ENCODE data around the gene EMX1.

The EMX1 gene

DNA sequence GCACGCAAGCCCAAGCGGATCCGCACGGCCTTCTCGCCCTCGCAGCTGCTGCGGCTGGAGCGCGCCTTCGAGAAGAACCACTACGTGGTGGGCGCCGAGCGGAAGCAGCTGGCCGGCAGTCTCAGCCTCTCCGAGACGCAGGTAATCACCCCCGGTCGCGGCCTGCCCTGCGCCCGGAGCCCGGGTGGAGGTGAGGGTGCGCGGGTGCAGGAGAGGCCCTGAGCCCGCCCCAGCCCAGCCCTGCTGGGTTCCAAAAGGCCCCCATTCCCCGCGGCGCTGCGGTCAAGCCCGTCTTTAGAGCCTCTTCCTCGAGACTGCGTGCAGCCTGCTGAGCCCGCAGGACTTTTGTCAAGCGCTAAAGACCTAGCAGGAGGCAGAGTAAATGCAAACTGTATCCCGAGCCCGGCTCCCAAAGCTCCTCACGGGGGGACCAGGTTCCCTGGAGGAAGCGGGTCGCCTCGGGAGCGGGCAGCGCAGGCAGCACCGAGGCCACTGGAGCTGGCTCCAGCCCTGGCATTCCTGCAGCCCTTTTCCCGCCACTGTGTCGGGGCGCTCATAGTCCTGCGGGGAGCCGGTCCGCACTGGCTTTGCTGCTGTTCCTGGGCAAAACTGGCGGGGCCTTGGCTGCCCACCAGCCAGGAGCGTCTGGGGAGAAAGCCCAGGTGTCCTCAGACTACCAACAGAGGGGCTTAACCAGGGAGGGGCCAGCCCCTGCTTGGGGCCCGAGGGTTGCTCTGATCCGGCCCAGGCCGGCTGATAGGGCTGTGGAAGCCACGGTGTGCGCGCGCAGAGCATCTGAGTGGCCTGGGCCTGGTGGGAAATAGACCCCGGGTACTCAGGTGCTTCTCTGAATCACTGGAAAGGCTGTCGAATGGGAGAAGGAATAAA is 7.3 kb downstream of the EMX1 start:
- no peak for DNase-seq (ENCODE audit: low spot score)

DNA sequence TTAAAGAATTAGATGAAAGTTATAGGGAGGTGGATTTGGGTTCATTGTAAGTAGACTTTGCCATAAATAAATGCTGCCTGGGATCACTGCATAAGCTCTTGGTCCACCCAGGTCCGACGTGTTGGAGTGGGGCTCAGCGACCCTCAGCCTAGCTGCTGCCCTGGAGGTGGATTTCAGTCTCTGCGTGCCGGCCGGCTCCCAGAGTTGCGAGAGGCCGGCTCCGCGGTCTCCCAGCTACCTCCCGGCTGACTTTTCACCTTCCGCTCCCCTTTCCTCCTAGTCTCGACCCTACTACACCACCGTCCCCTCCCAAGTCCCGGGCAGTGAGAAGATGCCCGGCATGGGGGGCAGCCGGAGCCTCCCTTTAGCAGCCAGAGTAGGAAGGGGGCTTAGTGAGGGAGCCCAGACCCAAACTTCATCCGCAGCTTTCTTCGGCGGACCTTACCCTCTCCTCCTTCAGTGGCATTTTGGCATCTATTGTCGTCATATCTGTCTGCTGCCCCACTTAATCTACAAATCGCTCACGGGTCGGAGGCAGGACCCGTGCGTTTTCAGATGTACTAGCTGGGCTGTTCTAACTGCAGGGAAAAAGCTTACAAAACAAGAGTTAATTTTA is 8.1 kb downstream of the EMX1 start:
- no peak for DNase-seq (ENCODE audit: low spot score)

DNA sequence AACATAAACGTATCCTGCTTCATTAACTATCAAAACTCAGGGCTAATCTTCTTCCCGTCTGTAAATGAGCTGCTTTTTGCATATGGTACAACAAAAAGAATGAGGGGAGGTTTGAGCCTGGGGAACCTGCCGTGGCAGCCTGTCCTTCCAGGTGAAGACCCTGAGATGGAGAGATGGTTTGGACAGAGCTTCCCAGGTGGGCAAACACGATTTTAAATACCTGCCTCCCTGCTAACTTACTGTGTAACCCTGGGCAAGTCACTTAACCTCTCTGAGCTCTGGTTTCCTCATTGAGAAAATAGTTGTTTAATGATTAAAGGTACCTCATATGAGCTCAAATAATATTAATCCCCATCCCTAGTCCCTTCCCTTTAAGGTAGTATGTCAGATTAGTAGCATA is 9.0 kb downstream of the EMX1 start:
- DNase-seq (ENCODE audit: low spot score), result no peak

DNA sequence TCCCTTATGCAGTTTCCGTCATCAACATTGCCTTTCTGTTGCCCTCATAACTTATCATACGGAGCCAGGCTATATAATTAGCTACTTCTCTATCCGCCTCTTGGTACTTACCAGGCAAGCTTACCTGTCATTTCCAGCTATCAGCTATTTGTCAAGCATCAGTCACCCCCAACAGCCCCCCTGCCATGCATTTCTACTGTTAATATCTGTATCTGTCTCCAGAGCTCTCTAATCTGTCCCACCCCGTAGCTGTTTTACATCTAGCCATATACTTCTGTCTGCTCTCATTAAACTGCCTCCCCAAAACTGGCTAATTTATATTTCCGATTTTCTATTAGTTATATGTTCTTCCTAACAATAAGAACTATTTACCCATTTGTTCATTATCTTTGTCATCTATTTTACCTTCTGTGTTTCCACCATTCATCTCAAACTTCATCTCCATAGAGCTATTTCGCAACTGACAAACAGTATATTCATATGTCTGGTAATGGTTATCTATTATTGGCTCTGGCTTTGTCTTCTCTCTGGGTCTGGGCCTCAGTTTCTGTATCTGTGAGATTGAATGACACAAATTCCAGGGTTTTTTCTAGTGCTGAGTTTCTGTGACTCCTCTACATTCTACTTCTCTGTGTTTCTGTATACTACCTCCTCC is 9.6 kb downstream of the EMX1 start:
- DNase-seq (ENCODE audit: low spot score), result no peak

DNA sequence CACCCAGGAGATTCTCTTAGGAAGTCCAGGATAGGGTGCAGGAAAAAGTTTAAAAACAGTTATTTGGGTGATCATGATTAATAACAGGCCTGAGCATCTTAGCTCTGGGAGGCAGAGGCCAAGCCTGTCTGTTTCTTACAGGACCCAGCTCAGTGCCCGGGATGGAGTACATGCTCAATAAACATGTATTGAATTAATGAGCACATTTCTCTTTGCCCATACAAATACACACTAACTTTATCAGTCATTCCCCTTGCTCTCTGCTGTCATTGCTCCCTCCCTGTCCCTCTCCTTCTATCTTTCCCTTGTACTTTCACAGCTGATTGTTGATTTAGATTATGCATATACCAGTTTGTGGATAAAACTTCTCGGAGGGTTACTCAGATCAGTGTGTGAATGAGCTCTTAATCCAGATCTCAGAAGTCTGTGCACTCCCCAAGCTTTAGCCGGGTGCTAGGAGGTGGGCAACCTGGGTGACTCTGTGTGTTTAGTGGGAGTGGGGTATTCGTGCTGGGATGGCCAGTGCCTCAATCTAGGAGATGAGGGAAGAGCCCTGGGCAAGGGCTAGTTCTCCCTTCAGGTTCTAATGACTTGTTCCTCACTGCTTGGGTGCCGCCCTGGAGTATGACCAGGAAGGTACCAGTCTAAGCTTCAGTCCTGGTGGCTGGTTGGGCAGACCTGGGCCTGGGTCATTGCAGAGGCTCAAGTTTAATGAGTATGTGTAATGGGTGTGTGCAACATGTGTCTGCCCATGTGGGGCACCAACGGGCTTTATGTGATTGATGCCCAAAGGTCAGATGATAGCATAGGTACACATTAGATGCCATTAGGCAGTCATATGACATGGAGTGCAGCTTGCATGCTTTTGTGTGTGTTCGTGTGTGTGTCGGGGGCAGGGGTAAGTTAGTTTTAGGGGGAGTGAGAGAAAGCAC is 10.6 kb downstream of the EMX1 start:
- DNase-seq (ENCODE audit: low spot score), result no peak

DNA sequence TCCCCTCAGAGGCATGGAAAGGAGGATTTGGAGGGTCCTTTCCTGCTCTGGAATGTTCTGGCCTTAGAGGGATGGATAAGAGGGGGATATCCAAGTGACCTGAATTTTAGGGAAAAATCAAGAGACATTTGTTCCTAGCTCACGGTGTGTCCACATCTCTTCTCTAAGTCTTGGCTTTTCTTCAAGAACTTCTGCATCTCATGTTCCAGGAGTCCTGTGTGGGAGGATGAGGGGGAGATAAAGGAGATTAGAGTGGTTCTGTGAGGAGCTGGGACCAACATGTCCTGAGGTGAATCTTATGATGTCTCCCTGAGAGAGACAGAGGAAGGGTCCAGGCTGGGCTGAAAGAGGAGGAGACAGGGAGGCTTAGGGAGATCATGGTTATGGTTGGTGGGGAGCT is 11.7 kb downstream of the EMX1 start:
- no peak for DNase-seq (ENCODE audit: low spot score)

DNA sequence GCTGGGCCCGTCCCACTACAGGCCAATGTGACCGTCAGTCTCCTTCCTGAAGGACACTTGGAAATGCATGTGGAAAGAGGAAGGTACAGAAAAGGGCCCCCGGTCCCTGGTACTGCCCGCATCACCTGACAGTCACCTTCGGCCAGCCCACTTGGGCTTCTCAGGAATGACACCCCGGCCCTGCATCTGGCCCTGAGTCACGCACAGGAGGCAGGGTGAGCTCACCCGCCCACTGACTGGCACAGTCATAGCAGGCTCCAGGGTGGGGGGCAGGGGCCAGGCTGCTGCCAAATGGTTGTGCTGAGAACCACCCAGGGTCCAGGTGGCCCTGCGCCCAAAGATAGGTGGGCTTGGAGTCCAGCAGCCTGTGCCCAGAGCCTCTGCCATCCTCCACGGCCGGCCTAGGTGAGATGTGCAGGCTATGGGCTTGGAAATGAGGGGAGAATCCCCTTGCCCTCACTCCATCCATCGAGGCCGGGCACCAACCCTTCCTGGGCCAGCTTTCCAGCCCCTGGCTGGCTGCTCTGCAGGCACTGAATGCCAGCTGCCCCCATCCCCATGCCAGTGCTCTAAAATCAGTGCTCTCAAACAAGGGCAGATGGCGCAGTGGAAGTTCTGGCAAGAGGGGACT is 14.1 kb downstream of the EMX1 start:
- DNase-seq (ENCODE audit: low spot score), result no peak

DNA sequence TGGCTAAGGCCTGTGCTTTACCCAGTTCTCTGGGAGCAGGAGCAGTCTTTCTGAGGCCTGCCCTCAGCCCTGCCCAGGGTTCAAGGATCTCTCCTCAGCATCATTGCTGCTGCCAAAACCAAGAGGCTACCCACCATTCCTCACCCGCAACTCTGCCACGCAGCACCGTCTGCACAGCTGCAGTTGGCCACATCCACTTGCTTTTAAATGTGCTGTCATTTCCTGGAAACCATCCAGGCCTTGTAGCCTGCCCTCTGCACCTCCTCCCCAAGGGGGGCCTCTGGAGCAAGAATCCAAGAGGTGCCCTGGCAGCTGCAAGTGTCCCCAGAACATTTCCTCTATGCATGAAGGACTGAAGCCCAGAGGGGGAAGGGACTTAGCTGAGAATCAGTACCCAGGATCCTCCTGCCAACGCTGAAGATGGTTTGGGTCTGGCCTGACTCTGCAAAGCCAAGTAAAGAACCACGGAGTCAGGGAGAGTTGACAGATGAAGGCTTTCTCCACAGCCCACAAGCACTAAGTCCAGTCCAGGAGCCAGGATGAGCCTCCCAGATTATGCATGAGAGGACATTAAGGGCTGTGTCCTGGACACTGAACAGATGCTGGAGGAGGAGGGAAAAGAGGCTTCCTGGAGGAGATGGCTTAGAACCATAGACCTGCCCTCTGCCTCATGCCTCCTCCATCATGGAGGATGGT is 14.9 kb downstream of the EMX1 start:
- no peak for DNase-seq (ENCODE audit: low spot score)

DNA sequence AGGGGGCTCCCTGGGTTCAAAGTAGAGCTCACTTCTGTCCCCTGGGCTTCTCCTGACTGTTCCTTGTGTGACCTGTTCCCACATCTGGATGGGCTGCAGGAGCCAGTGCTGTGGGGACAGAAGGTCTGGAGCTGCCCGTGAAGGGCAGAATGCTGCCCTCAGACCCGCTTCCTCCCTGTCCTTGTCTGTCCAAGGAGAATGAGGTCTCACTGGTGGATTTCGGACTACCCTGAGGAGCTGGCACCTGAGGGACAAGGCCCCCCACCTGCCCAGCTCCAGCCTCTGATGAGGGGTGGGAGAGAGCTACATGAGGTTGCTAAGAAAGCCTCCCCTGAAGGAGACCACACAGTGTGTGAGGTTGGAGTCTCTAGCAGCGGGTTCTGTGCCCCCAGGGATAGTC is 15.5 kb downstream of the EMX1 start:
- DNase-seq (ENCODE audit: low spot score), result no peak

DNA sequence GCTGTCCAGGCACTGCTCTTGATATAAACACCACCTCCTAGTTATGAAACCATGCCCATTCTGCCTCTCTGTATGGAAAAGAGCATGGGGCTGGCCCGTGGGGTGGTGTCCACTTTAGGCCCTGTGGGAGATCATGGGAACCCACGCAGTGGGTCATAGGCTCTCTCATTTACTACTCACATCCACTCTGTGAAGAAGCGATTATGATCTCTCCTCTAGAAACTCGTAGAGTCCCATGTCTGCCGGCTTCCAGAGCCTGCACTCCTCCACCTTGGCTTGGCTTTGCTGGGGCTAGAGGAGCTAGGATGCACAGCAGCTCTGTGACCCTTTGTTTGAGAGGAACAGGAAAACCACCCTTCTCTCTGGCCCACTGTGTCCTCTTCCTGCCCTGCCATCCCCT is 15.9 kb downstream of the EMX1 start:
- DNase-seq (ENCODE audit: low spot score), result no peak

DNA sequence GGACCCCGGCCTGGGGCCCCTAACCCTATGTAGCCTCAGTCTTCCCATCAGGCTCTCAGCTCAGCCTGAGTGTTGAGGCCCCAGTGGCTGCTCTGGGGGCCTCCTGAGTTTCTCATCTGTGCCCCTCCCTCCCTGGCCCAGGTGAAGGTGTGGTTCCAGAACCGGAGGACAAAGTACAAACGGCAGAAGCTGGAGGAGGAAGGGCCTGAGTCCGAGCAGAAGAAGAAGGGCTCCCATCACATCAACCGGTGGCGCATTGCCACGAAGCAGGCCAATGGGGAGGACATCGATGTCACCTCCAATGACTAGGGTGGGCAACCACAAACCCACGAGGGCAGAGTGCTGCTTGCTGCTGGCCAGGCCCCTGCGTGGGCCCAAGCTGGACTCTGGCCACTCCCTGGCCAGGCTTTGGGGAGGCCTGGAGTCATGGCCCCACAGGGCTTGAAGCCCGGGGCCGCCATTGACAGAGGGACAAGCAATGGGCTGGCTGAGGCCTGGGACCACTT is 16.4 kb downstream of the EMX1 start:
- no peak for DNase-seq (ENCODE audit: low spot score)

DNA sequence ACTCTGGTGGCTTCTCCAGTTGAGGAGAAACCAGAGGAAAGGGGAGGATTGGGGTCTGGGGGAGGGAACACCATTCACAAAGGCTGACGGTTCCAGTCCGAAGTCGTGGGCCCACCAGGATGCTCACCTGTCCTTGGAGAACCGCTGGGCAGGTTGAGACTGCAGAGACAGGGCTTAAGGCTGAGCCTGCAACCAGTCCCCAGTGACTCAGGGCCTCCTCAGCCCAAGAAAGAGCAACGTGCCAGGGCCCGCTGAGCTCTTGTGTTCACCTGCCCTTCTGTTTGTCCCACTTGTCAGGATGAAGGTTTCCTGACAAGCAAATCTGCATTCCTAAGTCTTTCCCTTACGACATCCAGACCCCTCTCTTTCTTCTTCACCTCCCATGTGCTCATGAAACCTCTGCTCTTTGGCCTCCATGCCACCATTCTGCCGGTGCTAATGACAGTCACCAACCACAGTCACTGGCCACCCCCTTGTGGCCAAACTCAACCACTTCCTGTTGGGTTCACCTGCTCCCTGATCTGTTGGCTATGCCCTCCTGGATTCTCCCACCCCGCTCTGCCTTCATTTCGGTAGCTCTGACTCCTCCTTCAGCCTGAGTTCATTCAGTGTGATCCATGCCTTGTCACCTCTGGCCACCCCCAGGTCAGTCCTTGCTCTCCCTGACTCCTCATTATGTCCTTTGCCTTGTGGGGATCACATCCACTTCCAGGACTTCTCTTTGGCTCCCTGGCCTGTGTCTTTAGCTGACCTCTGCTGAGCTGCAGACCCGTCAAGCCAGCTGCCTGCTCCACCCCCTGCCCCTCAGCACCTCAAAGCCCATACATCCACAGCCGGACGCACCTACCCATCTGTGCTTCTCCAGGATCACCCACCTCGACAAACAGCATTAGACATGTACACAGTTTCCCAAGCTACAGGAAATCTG is 17.6 kb downstream of the EMX1 start:
- no peak for DNase-seq (ENCODE audit: low spot score)

DNA sequence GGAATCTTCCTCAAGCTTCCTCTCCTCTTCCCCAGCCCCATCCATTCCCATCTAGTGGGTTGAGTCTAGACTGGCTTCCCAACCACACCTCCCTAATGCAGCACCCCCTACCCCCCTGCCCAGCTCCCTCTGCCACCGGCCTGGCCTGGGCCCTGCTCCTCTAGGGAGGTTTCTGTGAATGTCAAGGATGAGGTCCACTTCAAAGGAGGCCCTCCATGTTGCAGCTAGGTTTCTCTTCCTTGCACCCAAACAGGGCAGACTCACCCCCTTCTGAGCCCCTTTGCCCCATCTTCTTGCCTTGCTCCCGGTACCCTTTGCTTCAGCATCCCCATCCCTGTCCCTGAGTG is 18.3 kb downstream of the EMX1 start:
- no peak for DNase-seq (ENCODE audit: low spot score)

DNA sequence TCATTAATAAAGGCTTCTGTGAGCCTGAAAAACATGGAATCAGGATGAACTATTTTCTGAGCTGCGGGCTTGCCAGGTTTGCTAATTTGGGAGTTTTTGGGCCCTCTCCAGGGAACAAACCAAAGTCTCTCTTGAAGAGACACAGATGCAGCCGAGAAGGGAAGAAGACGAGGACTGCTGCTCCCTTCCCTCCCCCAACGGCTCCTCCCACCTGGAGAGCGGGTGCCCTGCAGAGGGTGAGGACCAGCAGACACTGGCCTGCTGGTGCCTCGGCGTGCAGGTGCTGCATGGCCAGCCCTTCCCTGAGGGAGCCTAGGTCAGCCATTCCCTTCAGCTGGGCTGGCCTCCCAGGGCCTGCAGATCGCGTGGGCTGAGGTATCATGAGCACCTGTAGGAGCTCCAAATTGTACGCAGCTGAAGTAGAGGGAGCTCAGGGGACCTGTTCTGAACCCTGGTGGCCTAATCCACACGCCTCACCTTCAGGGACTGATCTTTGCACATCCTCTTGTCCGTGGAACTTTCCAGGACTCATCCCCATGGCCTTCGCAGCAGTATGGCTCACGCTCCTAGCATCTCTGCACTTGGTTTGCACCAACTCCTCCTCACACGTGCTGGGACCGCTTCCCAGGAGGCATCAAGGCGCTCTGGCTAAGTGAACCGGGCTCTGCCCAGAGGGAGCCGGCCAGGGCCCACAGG is 19.5 kb downstream of the EMX1 start:
- no peak for DNase-seq (ENCODE audit: low spot score)

DNA sequence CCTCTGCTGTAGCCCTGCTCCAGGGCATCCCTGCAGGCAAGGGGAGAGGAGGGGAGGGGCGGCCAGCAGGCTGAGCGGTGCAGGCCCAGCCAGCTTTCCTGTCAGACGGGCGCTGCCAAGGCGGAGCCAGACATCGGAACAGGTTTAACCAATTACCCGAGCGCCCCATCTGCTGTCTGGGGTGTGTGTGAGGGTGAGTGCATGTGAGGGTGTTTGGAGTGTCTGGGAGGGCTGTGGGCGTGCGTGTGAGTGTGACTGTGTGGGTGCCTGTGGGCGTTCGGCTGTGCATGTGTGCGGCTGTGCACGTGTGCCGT is 20.0 kb downstream of the EMX1 start:
- DNase-seq (ENCODE audit: low spot score), result no peak

DNA sequence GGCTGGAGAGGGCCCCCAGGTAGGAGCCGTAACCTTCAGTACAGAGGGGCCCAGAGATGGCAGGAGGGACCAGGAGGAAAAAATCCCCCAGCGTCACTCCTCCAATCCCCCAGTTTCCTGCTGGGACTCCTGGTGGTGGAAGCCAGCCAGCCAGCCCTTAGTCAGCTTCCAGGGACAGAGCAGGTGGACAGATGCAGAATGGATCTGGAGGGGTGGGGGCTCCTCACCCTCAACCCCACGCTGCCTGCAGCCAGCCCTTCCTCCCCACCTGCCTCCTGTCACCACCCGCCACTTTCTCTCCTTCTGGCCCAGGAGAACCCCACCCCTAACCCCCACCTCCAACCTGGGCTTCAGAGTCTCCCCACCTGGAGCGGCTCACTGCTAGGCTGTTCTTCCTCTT is 21.1 kb downstream of the EMX1 start:
- no peak for DNase-seq (ENCODE audit: low spot score)

DNA sequence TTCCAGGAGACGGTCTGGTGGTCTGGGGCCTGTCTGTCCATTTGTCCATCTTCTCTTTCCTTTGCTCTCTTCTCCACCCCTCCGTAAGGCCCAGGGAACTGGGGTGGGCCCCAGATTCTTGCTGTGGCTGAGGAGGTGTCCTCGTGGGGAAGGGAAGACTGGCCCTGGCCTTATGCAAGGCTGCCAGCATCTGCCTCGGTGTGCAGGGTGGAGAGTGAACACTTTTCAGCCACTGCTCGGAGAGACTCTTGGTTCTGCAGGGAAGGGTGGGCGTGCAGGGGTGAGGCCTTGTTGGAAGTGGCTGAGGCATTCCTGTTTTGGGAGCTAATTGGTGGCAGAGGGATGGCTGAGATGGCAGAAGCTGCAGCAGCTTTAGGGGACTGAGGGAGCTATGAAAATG is 23.0 kb downstream of the EMX1 start:
- DNase-seq (ENCODE audit: low spot score), result no peak

DNA sequence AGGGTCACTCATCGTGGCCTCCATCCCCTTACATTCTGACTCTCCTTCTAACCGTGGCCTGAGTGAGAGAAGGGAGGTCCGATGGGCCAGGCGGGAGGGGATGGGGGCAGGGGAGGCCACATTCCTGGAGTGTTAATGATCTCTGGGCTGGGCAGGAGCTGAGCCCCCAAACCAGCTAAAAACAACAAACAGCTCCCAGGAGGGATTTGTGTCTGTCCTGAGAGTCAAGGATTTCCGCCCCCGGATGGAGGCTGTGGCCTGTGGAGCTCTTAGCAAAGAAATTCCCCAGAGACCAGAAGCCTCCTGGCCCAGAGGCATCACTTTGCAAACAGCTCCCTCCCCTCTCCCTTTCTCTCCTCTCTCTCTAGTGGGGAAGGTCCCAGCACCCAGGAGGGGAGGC is 23.5 kb downstream of the EMX1 start:
- DNase-seq (ENCODE audit: low spot score), result no peak

DNA sequence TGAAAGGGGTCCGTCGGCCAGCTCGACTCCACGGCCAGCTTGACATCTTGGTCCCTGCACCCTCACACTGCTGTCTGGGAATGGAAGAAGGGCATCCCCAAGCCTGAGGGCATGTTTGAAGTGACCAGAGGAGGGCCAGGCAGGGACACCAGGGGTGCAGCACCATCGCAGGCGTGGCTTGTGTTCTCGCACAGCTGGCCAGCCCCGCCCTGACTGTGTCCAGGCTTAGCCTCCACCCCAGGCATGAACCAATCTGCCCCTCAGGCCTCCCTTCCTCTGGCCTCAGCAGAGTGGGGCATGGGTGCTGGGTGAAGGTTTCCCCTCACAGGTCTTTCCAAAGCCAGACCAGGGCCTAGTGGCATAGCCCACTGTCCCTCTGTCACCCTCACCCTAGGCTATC is 25.0 kb downstream of the EMX1 start:
- no peak for DNase-seq (ENCODE audit: low spot score)
